ENCODE results near the gene COL9A3.

GRCh38 chr20:62773845-62774714 lies 42.8 kb upstream of the COL9A3 start:
- TF ChIP-seq POLR2A (IDR thresholded peaks at IDR 0.05) = no peak
- TF ChIP-seq CTCF (IDR thresholded peaks at IDR 0.05) = no peak
